ENCODE results near the gene PSMD11. TPM values are rescaled to one million over a fixed set of nuclear protein-coding genes. Genes with fewer than 3 reads are reported as not detected.

Gene PSMD11
- total and polyA plus RNA-seq, 12 donors: 25.0 to 128 (median 57.1) TPM

DNA sequence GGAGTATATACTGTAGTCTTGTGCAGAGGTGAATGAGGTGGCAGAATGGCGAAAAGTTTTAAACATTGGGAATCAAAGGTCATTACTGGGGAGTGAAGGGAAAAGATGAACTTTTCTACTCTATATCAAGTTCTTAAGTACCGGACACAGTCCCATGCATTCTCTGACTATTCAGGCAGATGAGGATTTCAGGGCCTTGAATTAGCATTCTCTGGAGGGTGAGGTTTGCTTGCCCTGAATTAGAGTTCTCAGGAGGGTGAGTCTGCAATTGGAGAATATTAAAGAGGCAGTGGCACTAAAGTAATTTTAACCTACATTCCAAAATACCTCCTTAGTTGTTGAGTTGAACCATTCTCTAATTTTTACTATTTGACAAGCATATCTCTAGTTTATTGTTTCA lies 9.1 kb downstream of the PSMD11 start:
- H3K4me3 ChIP-seq: no peak overlapping the region
- intact Hi-C loops (cut with DNase I): no loop called here
- no peaks in the 10 kb centered on the region for H3K9me3 ChIP-seq (replicated peaks in 1 of 3)
- no peak overlapping the region for H3K27ac ChIP-seq
- WGBS, 4 donors: 93 to 97% (median 96%) methylated on average over 2 of the region's 2 CpGs
- no peak for DNase-seq
- no peaks in the 10 kb centered on the region for H3K27me3 ChIP-seq
- peaks cover 0 to 89% of the 10 kb centered on the region in 2 donors for H3K36me3 ChIP-seq (replicated peaks in 1 of 2)
- TF ChIP-seq, protein P1, sequence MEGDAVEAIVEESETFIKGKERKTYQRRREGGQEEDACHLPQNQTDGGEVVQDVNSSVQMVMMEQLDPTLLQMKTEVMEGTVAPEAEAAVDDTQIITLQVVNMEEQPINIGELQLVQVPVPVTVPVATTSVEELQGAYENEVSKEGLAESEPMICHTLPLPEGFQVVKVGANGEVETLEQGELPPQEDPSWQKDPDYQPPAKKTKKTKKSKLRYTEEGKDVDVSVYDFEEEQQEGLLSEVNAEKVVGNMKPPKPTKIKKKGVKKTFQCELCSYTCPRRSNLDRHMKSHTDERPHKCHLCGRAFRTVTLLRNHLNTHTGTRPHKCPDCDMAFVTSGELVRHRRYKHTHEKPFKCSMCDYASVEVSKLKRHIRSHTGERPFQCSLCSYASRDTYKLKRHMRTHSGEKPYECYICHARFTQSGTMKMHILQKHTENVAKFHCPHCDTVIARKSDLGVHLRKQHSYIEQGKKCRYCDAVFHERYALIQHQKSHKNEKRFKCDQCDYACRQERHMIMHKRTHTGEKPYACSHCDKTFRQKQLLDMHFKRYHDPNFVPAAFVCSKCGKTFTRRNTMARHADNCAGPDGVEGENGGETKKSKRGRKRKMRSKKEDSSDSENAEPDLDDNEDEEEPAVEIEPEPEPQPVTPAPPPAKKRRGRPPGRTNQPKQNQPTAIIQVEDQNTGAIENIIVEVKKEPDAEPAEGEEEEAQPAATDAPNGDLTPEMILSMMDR (IDR thresholded peaks at IDR 0.05): no peak
- no peak for TF ChIP-seq POLR2A (IDR thresholded peaks at IDR 0.05)
- peaks cover 0 to 6% of the 10 kb centered on the region in 2 donors for H3K4me1 ChIP-seq (replicated peaks in 1 of 2)

DNA sequence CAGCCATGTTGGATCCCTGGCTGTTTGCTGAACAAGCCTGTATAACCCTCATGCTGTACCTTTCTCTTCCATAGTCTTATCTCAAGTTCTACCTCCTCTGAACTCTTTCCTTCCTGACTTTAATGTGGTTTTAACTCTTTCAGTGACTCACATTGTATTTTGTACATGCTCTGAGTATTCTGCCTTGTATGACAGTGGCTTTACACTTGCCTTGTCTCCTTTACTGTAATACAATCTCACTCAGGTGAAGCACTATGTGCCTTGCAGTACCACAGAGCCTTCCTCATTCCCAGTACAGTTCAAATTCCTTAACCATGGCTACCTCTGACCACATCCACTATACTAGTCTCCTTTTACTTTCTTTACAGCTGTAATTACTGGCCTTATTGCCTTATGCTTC lies 14.1 kb downstream of the PSMD11 start:
- H3K27me3 ChIP-seq: no peaks in the 10 kb centered on the region
- TF ChIP-seq, protein P1 (IDR thresholded peaks at IDR 0.05): no peak
- TF ChIP-seq POLR2A (IDR thresholded peaks at IDR 0.05): no peak
- no peak overlapping the region for H3K4me3 ChIP-seq
- intact Hi-C loops (cut with DNase I): no loop called here
- peaks cover 0 to 7% of the 10 kb centered on the region in 2 donors for H3K4me1 ChIP-seq (replicated peaks in 1 of 2)
- no peak for DNase-seq
- no peaks in the 10 kb centered on the region for H3K9me3 ChIP-seq (replicated peaks in 1 of 3)
- no peak overlapping the region for H3K27ac ChIP-seq
- H3K36me3 ChIP-seq (replicated peaks in 1 of 2): peaks cover 0 to 92% of the 10 kb centered on the region in 2 donors

DNA sequence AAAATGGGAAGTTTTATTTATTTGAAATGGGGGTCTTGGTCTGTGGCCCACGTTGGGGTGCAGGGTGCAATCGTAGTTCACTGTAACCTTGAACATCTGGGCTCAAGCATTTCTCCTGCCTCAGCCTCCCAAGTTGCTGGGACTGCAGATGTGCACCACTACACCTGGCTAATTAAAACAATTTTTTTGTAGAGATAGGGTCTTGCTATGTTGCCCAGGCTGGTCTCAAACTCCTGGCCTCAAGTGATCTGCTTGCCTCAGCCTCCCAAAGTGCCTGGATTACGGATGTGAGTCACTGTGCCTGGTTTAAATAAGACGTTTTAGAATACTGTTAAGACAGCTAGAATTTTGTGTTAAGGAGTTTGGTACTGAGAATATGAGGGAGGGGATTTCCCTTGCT lies 15.7 kb downstream of the PSMD11 start:
- H3K36me3 ChIP-seq (replicated peaks in 1 of 2): peaks cover 0 to 92% of the 10 kb centered on the region in 2 donors
- WGBS, 4 donors: 81 to 92% (median 86%) methylated on average over 4 of the region's 4 CpGs
- intact Hi-C loops (cut with DNase I): no loop called here

DNA sequence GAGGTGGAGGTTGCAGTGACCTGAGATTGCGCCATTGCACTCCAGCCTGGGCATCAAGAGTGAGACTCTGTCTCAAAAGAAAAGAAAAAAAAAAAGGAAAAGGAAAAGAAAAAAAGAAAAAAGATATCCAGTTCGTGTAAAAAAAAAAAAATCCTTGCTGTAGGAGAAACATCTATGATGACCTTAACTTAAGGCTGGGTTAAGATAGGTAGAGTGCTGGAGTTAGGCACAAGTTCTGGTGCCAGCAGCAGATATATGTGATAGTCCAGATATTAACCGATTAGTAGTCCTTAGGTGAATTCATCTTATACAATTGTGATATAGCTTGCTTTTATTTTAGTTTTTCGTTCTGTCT lies 17.2 kb downstream of the PSMD11 start:
- TF ChIP-seq POLR2A (IDR thresholded peaks at IDR 0.05): no peak
- TF ChIP-seq, protein P1 (IDR thresholded peaks at IDR 0.05): no peak
- no peak for DNase-seq
- H3K27ac ChIP-seq: no peak overlapping the region
- WGBS, 4 donors: 60 to 71% (median 67%) methylated on average over 4 of the region's 4 CpGs
- intact Hi-C loops (cut with DNase I): no loop called here
- H3K36me3 ChIP-seq (replicated peaks in 1 of 2): peaks cover 0 to 91% of the 10 kb centered on the region in 2 donors
- H3K4me1 ChIP-seq (replicated peaks in 1 of 2): peaks cover 0 to 7% of the 10 kb centered on the region in 2 donors
- no peaks in the 10 kb centered on the region for H3K27me3 ChIP-seq
- no peak overlapping the region for H3K4me3 ChIP-seq
- no peaks in the 10 kb centered on the region for H3K9me3 ChIP-seq (replicated peaks in 1 of 3)

More for the DNA sequence above, 15.7 kb downstream of the PSMD11 start:
- Histone ChIP-seq H3K27me3 (no peaks in the 10 kb centered on the region), H3K4me3 (no peak overlapping the region), H3K4me1 (replicated peaks in 1 of 2) (peaks cover 0 to 7% of the 10 kb centered on the region in 2 donors), H3K27ac (no peak overlapping the region), H3K9me3 (replicated peaks in 1 of 3) (no peaks in the 10 kb centered on the region)
- no peak for TF ChIP-seq POLR2A (IDR thresholded peaks at IDR 0.05)
- TF ChIP-seq, protein P1 (IDR thresholded peaks at IDR 0.05): no peak
- DNase-seq: no peak

Data from adrenal gland (tissue), 12 donors.